H1 (cell line): ENCODE data around the gene MINPP1. TPM values are rescaled to one million over a fixed set of nuclear protein-coding genes. Genes with fewer than 3 reads are reported as not detected.

ENCODE experiments used
- CTCF ChIA-PET: fragments of 300-600 bp; sonication (Branson Sonifier 250); formaldehyde crosslinking; loops from one replicate; lab custom pipeline; 2021; ENCODE audit not compliant: partially characterized antibody; lab: Charles Lee
- POLR2A ChIA-PET: fragments of 300-600 bp; sonication (Branson Sonifier 250); formaldehyde crosslinking; loops from one replicate; lab custom pipeline; 2021; ENCODE audit warnings: inconsistent platforms; ENCODE audit not compliant: partially characterized antibody; lab: Charles Lee
- DNase-seq, 2 experiments: peaks; one replicate each; pipeline versions ENCODE4 v3.0.0 to v3.0.0-alpha.2; 2010 to 2022; ENCODE audit warnings: low spot score in 2 of 2, low read depth in 1 of 2, mixed read lengths in 1 of 2
- FAIRE-seq: peaks from 2 replicates; lab custom pipeline; 2011; peaks lifted over from hg19 to GRCh38; lab: Jason Lieb, UNC
- H2AFZ ChIP-seq: 2 replicates; pipeline ENCODE4 v1.8.1; 2012; ENCODE audit warnings: low read length, inconsistent platforms
- H2AK5ac ChIP-seq: 2 replicates; pipeline ENCODE4 v1.6.1; 2013; ENCODE audit warnings: low read depth, low read length
- H2BK120ac ChIP-seq: replicated peaks from 2 replicates; pipeline ENCODE3; 2013; ENCODE audit warnings: low read depth, low read length, inconsistent platforms
- H2BK12ac ChIP-seq: 2 replicates; pipeline ENCODE4 v1.6.1; 2013; ENCODE audit warnings: low read depth, low read length
- H2BK15ac ChIP-seq: 2 replicates; pipeline ENCODE4 v1.6.1; 2013; ENCODE audit warnings: low read length
- H2BK20ac ChIP-seq: 2 replicates; pipeline ENCODE4 v1.6.1; 2013; ENCODE audit warnings: low read length
- H2BK5ac ChIP-seq: 2 replicates; pipeline ENCODE4 v1.6.1; 2013; ENCODE audit warnings: low read depth, low read length
- H3K14ac ChIP-seq: 2 replicates; pipeline ENCODE4 v1.6.1; 2013; ENCODE audit warnings: inconsistent platforms; ENCODE audit not compliant: insufficient read length
- H3K18ac ChIP-seq: 2 replicates; pipeline ENCODE4 v1.6.1; 2013; ENCODE audit warnings: low read length; ENCODE audit errors: extremely low read depth
- H3K23ac ChIP-seq: 2 replicates; pipeline ENCODE4 v1.6.1; 2013; ENCODE audit warnings: inconsistent platforms; ENCODE audit not compliant: insufficient read length
- H3K23me2 ChIP-seq: 2 replicates; pipeline ENCODE4 v1.6.1; 2013; ENCODE audit warnings: low read depth, low read length
- H3K27ac ChIP-seq: 2 replicates; pipeline ENCODE4 v1.6.1; 2011; ENCODE audit warnings: low read depth, low read length, inconsistent platforms
- H3K27me3 ChIP-seq, 4 experiments: replicated peaks in 1 of 4; 1 replicate in 1 of 4; 2 replicates in 3 of 4; pipeline versions ENCODE4 v1.6.1 to v1.8.1; 2011 to 2013; ENCODE audit warnings: low read length in 3 of 4, mild to moderate bottlenecking in 3 of 4, inconsistent platforms in 2 of 4, mixed read lengths in 2 of 4, moderate library complexity in 1 of 4; ENCODE audit not compliant: control insufficient read depth in 3 of 4, insufficient read depth in 3 of 4; ENCODE audit errors: extremely low read depth in 1 of 4
- H3K36me3 ChIP-seq, 4 experiments: 2 replicates each; pipeline versions ENCODE4 v1.6.1 to v1.8.1; 2011 to 2013; ENCODE audit warnings: mild to moderate bottlenecking in 4 of 4, low read length in 3 of 4, moderate library complexity in 2 of 4, control low read depth in 1 of 4, inconsistent platforms in 1 of 4; ENCODE audit not compliant: insufficient read depth in 4 of 4, control insufficient read depth in 2 of 4
- H3K4ac ChIP-seq: replicated peaks from 2 replicates; pipeline ENCODE3; 2013; ENCODE audit warnings: low read length, low read depth, mixed read lengths, inconsistent platforms; ENCODE audit not compliant: insufficient read length
- H3K4me1 ChIP-seq, 4 experiments: replicated peaks in 1 of 4; 1 replicate in 1 of 4; 2 replicates in 3 of 4; pipeline versions ENCODE4 v1.6.1 to v1.8.1; 2011 to 2013; ENCODE audit warnings: low read length in 3 of 4, inconsistent platforms in 2 of 4, mixed read lengths in 1 of 4; ENCODE audit not compliant: insufficient read depth in 4 of 4, control insufficient read depth in 3 of 4
- H3K4me2 ChIP-seq, 2 experiments: 2 replicates each; pipeline versions ENCODE4 v1.6.1 to v1.8.1; 2011 to 2013; ENCODE audit warnings: low read depth in 2 of 2, low read length in 2 of 2, control low read depth in 1 of 2, inconsistent platforms in 1 of 2, mild to moderate bottlenecking in 1 of 2; ENCODE audit not compliant: insufficient read depth in 1 of 2
- H3K4me3 ChIP-seq, 4 experiments: fragments of 200-600, 300-600 bp in 1 of 4; sonication (generic), shearing (Covaris generic), sonication (Bioruptor Twin) in 1 of 4; 2 replicates each; pipeline versions ENCODE4 v1.5.1 to v1.8.1; 2011 to 2016; ENCODE audit warnings: low read length in 4 of 4, low read depth in 3 of 4, control low read depth in 2 of 4, inconsistent platforms in 2 of 4, mild to moderate bottlenecking in 2 of 4, mixed read lengths in 1 of 4, moderate library complexity in 1 of 4; ENCODE audit not compliant: insufficient read depth in 2 of 4; ENCODE audit errors: extremely low read depth in 1 of 4
- H3K56ac ChIP-seq: replicated peaks from 2 replicates; pipeline ENCODE3; 2013; ENCODE audit warnings: low read depth, mild to moderate bottlenecking, mixed read lengths, low read length, inconsistent platforms; ENCODE audit not compliant: insufficient read length
- H3K79me1 ChIP-seq: 2 replicates; pipeline ENCODE4 v1.6.1; 2013; ENCODE audit warnings: low read depth, low read length, control low read depth
- H3K79me2 ChIP-seq, 2 experiments: 2 replicates each; pipeline versions ENCODE4 v1.6.1 to v1.8.1; 2012 to 2013; ENCODE audit warnings: low read length in 2 of 2, mild to moderate bottlenecking in 2 of 2, inconsistent platforms in 1 of 2; ENCODE audit not compliant: insufficient read depth in 2 of 2, control insufficient read depth in 1 of 2
- H3K9ac ChIP-seq, 4 experiments: replicated peaks in 1 of 4; 1 replicate in 1 of 4; 2 replicates in 3 of 4; pipeline versions ENCODE4 v1.6.1 to v1.8.1; 2011 to 2013; ENCODE audit warnings: low read depth in 3 of 4, low read length in 3 of 4, control low read depth in 2 of 4, mild to moderate bottlenecking in 2 of 4, moderate library complexity in 2 of 4, inconsistent platforms in 1 of 4; ENCODE audit errors: extremely low read depth in 1 of 4
- H3K9me3 ChIP-seq, 2 experiments: 2 replicates each; pipeline versions ENCODE4 v1.6.1 to v1.8.1; 2012 to 2013; ENCODE audit warnings: mild to moderate bottlenecking in 2 of 2, moderate library complexity in 2 of 2, control low read depth in 1 of 2, inconsistent platforms in 1 of 2, low read depth in 1 of 2, low read length in 1 of 2, mixed read lengths in 1 of 2; ENCODE audit not compliant: insufficient read depth in 2 of 2
- H4K20me1 ChIP-seq, 2 experiments: replicated peaks in 1 of 2; 2 replicates each; pipeline versions ENCODE3 to v1.8.1; 2011 to 2013; ENCODE audit warnings: inconsistent platforms in 2 of 2, low read length in 2 of 2, mild to moderate bottlenecking in 1 of 2; ENCODE audit not compliant: insufficient read depth in 2 of 2, control insufficient read depth in 1 of 2
- H4K5ac ChIP-seq: 2 replicates; pipeline ENCODE4 v1.6.1; 2013; ENCODE audit warnings: low read length, low read depth, mixed read lengths, inconsistent platforms; ENCODE audit not compliant: insufficient read length
- H4K8ac ChIP-seq: 2 replicates; pipeline ENCODE4 v1.8.0; 2013; ENCODE audit warnings: mild to moderate bottlenecking, moderate library complexity, low read length, inconsistent platforms; ENCODE audit not compliant: insufficient read depth; ENCODE audit errors: extremely low read depth
- H4K91ac ChIP-seq: replicated peaks from 2 replicates; pipeline ENCODE3; 2013; ENCODE audit warnings: low read length, mixed read lengths, inconsistent platforms; ENCODE audit not compliant: insufficient read length
- BRCA1 ChIP-seq: IDR thresholded peaks from 2 replicates; pipeline ENCODE4 v1.6.1; 2012; ENCODE audit warnings: low read depth, low read length, improper control_type of control experiment
- CBX5 ChIP-seq: fragments of 300-800, 300-1000 bp; sonication (generic); IDR thresholded peaks from 2 replicates; pipeline ENCODE4 v1.7.1; 2016; ENCODE audit warnings: antibody characterized with exemption, low read length, low read depth
- GABPA ChIP-seq: IDR thresholded peaks from 2 replicates; pipeline ENCODE4 v1.6.1; 2011; ENCODE audit warnings: mild to moderate bottlenecking, low read length, moderate library complexity, borderline replicate concordance; ENCODE audit not compliant: insufficient read depth
- JUND ChIP-seq: IDR thresholded peaks from 2 replicates; pipeline ENCODE4 v1.6.1; 2011; ENCODE audit warnings: mild to moderate bottlenecking, improper control_type of control experiment, low read length
- KDM4A ChIP-seq: IDR thresholded peaks from one replicate; pipeline ENCODE4 v1.7.1; 2012; ENCODE audit warnings: low read depth, mild to moderate bottlenecking, moderate library complexity, low read length, inconsistent platforms; ENCODE audit not compliant: severe bottlenecking
- POLR2A ChIP-seq, 2 experiments: IDR thresholded peaks; 1 replicate in 1 of 2; 2 replicates in 1 of 2; pipeline ENCODE4 v1.6.1; 2011; ENCODE audit warnings: low read depth in 2 of 2, low read length in 2 of 2, mild to moderate bottlenecking in 2 of 2; ENCODE audit errors: control extremely low read depth in 1 of 2
- POLR2AphosphoS5 ChIP-seq: IDR thresholded peaks from 2 replicates; pipeline ENCODE4 v1.6.1; 2011; ENCODE audit warnings: low read depth, low read length
- POU5F1 ChIP-seq: IDR thresholded peaks from 2 replicates; pipeline ENCODE4 v1.6.1; 2011; ENCODE audit warnings: low read depth, mild to moderate bottlenecking, low read length, moderate library complexity
- RAD21 ChIP-seq, 2 experiments: IDR thresholded peaks in 1 of 2; conservative IDR thresholded peaks in 1 of 2; 2 replicates each; pipeline ENCODE4 v1.6.1; 2011; ENCODE audit warnings: low read depth in 2 of 2, low read length in 2 of 2, improper control_type of control experiment in 1 of 2, inconsistent platforms in 1 of 2, mild to moderate bottlenecking in 1 of 2, moderate library complexity in 1 of 2
- SIRT6 ChIP-seq: IDR thresholded peaks from one replicate; pipeline ENCODE4 v1.7.1; 2012; ENCODE audit warnings: low read length, inconsistent platforms
- TEAD4 ChIP-seq: IDR thresholded peaks from 2 replicates; pipeline ENCODE4 v1.6.1; 2012; ENCODE audit warnings: low read depth, low read length, inconsistent platforms, mixed read lengths
- WGBS, 2 experiments: shearing (Covaris generic) in 1 of 2; methylation state at CpG; one replicate each; pipeline versions ENCODE4 v1.1.6 to v1.1.7; 2013 to 2015; ENCODE audit warnings: low lambda C conversion rate in 2 of 2, mixed read lengths in 2 of 2, inconsistent platforms in 1 of 2, low coverage in 1 of 2, missing lambda C conversion rate in 1 of 2; ENCODE audit not compliant: insufficient replicate concordance in 2 of 2, insufficient coverage in 1 of 2, insufficient read length in 1 of 2; ENCODE audit errors: extremely low coverage in 1 of 2, missing lambda C conversion rate in 1 of 2; 5-methylcytosine and 5-hydroxymethylcytosine counted together
- polyA plus RNA-seq, 7 experiments: library from polyadenylated mRNA; depleted of rRNA in 3 of 7; stranded (reverse) in 5 of 7; unstranded in 2 of 7; fragments of >200 nt in 5 of 7; fragments of 200-250 nt in 2 of 7; gene quantifications; 1 replicate in 5 of 7; 2 replicates in 1 of 7; 4 replicates in 1 of 7; pipeline versions ENCODE4 v1.2.1 to v1.2.3, GENCODE V29; 2011 to 2013; ENCODE audit warnings: missing spikeins in 2 of 7, mixed read lengths in 2 of 7
- total RNA-seq: library from RNA; stranded (reverse); fragmentation: NEBNext Ultra II Directional; extraction: Animal tissue kit (Norgen Biotek cat#: 25700); gene quantifications from 2 replicates; pipeline ENCODE4 v1.2.1, GENCODE V29; 2021

The MINPP1 gene
- total and polyA plus RNA-seq, 2 of the 8 experiments (the other 6 are each of a cell fraction or from before 2014, with no cell fraction given), result 13.6 to 27.2 TPM

DNA sequence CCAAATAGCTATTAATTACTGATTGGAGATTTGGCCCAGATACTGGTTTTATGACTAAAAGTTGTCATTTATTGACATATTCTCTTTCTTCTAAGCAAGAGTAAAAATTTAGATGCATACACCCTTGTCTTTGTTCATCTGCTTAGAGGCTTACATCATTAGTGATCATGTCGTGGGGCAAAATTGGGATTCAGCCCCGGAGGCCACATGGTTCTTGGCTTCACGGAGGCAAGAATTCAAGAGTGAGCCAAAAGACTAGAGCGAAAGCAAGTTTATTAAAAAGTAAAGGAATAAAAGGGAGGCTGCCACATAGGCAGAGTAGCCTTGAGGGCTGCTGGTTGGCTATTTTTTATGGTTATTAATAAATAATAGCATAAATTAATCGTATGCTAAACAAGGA, 41.1 kb downstream of the MINPP1 start:
- H2BK15ac ChIP-seq, result no peak overlapping the region
- TF ChIP-seq RAD21 (IDR thresholded peaks at IDR 0.05 in 1 of 2, conservative IDR thresholded peaks at IDR 0.05 in 1 of 2; ENCODE audit: low read depth in 2 of 2, low read length in 2 of 2) (no peak), JUND (no peak), POLR2AphosphoS5 (no peak), POU5F1 (no peak), POLR2A (IDR thresholded peaks at IDR 0.05; ENCODE audit: control extremely low read depth in 1 of 2, low read depth in 2 of 2, low read length in 2 of 2) (no peak), GABPA (no peak), BRCA1 (no peak), CBX5 (no peak), SIRT6 (no peak), KDM4A (no peak), TEAD4 (no peak)
- TF ChIP-seq, all 59 proteins: peak for 0
- H4K91ac ChIP-seq, result no peak overlapping the region
- no peak overlapping the region for H3K9ac ChIP-seq
- no peak overlapping the region for H3K18ac ChIP-seq
- H4K5ac ChIP-seq, result no peak overlapping the region
- H2BK12ac ChIP-seq, result no peak overlapping the region
- no peaks in the 10 kb centered on the region for H3K79me1 ChIP-seq
- no peak overlapping the region for H3K56ac ChIP-seq
- H2AK5ac ChIP-seq, result no peak overlapping the region; the same call in 1 of the 2 replicates
- DNase-seq (no peak), FAIRE-seq (no peak)
- H3K4ac ChIP-seq, result no peak overlapping the region
- POLR2A ChIA-PET, result no interaction called here
- H4K8ac ChIP-seq, result no peak overlapping the region
- no peak overlapping the region for H2AFZ ChIP-seq
- no peak overlapping the region for H2BK5ac ChIP-seq
- no peak overlapping the region for H2BK120ac ChIP-seq
- peaks cover 11 to 14% of the 10 kb centered on the region in 2 experiments for H3K9me3 ChIP-seq
- no peaks in the 10 kb centered on the region; a peak in 2 of 4 replicates for H3K79me2 ChIP-seq
- H4K20me1 ChIP-seq, result no peaks in the 10 kb centered on the region
- no peaks in the 10 kb centered on the region for H3K27me3 ChIP-seq
- H3K4me3 ChIP-seq, result no peak overlapping the region
- H3K36me3 ChIP-seq, result peaks cover 0 to 34% (median 17%) of the 10 kb centered on the region in 4 experiments; a peak in 4 of 8 replicates
- H3K14ac ChIP-seq, result no peak overlapping the region
- H3K23me2 ChIP-seq, result no peaks in the 10 kb centered on the region
- CTCF ChIA-PET, result interaction anchor here (0.8 kb wide), 1 partner anchor 56 kb away, joined by 3 read pairs; no protein-coding TSS in a partner anchor
- H3K4me1 ChIP-seq, result peaks cover 0 to 9% (median 0%) of the 10 kb centered on the region in 4 experiments; a peak in 3 of 7 replicates
- H2BK20ac ChIP-seq, result no peak overlapping the region
- no peak overlapping the region for H3K4me2 ChIP-seq
- H3K23ac ChIP-seq, result no peak overlapping the region
- H3K27ac ChIP-seq, result no peak overlapping the region
- WGBS, 2 experiments, result 75% methylated on average over 5 of the region's 5 CpGs; no CpG with 5 or more reads in 1 of the 2 experiments
